Measurements from ENCODE around the gene ARR3.
"Not testable (repeated sequence)": the region's sequence is repeated elsewhere in the genome, so short reads cannot be mapped to it uniquely, and the experiment has no call there.

The ARR3 gene

DNA sequence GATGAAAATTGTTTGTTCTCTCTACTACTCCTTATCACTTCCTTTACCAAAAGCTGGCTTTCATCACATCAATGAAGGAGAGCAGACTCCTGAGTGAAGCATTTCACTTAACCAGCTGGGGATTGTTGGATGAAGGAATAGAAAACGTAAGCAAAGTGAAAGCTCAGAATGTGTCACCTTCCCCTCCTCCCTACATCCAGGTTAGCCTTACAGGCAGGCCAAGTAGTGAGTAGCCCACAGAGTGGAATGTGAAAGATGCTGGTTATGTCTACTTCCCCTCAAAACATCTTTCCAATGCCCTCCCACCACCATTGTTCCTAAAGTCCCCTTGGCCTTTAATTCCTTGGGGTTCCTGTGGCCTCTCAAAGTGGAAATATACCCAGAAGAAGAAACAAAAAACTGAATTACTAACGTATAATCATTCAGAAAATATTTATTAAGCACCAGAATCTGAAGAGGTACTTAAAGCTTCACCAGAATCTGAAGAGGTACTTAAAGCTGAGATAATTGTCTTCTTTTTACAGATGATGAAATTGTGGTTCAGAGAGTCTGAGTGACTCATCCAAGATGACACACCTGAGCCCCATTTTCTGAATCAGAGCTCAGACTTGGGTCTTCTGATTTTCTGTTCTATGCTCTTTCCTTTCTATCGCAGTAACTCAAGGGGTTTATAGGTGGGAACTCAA, 14.6 kb upstream of the ARR3 start:
- Histone ChIP-seq H3K27me3 (ENCODE audit: insufficient read depth, low read length) (no peaks in the 10 kb centered on the region), H3K9me3 (ENCODE audit: insufficient read depth, low read depth, low read length) (no peaks in the 10 kb centered on the region), H3K4me3 (ENCODE audit: low read length) (no peak overlapping the region), H3K36me3 (ENCODE audit: insufficient read depth, low read depth, low read length) (no peaks in the 10 kb centered on the region), H3K27ac (ENCODE audit: low read length) (no peak overlapping the region), H3K4me1 (ENCODE audit: insufficient read depth, low read length) (no peaks in the 10 kb centered on the region), H3K9ac (ENCODE audit: low read depth, low read length) (no peak overlapping the region)

DNA sequence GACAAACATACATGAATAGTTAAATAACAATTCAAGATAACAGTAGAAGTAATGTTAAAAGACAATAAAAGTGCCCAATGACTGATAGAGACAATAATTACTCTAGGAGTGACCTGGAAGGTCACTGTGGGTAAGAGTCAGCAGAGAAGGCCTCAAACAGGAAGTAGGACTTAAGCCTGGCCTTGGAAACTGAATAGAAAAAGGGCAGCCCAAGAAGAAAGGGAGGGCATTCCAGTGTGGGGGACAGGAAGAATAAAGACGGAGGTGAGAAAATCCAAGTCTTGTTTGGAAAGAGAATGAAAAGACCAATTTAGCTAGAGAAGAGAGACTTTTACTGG, 14.1 kb upstream of the ARR3 start:
- no peak overlapping the region for H3K9ac ChIP-seq (ENCODE audit: low read depth, low read length)
- H3K9me3 ChIP-seq (ENCODE audit: insufficient read depth, low read depth, low read length) = no peaks in the 10 kb centered on the region
- H3K4me3 ChIP-seq (ENCODE audit: low read length) = no peak overlapping the region
- no peaks in the 10 kb centered on the region for H3K27me3 ChIP-seq (ENCODE audit: insufficient read depth, low read length)
- H3K27ac ChIP-seq (ENCODE audit: low read length) = no peak overlapping the region
- no peaks in the 10 kb centered on the region for H3K36me3 ChIP-seq (ENCODE audit: insufficient read depth, low read depth, low read length)
- H3K4me1 ChIP-seq (ENCODE audit: insufficient read depth, low read length) = no peaks in the 10 kb centered on the region

DNA sequence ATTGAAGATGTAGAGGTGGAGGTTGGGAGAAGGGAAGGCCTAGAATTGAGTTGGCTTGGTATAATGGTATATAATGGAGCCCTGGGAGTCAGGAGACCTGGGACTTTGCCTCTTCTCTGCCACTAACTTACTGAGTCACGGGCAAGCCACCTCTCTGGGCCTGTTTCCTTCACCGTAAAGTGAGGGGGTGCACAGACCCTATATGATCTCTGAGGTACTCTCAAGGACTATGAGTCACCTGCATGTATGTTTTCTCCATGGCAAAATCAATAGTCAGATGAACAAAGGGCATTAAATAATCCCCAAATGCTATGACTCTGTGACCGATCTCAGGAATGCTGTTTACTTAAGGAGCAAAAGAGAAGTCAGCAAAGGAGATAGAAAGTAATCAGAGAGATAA, 13.2 kb upstream of the ARR3 start:
- Histone ChIP-seq H3K36me3 (ENCODE audit: insufficient read depth, low read depth, low read length) (no peaks in the 10 kb centered on the region), H3K9ac (ENCODE audit: low read depth, low read length) (no peak overlapping the region), H3K9me3 (ENCODE audit: insufficient read depth, low read depth, low read length) (no peaks in the 10 kb centered on the region), H3K4me1 (ENCODE audit: insufficient read depth, low read length) (no peaks in the 10 kb centered on the region), H3K27me3 (ENCODE audit: insufficient read depth, low read length) (no peaks in the 10 kb centered on the region), H3K27ac (ENCODE audit: low read length) (no peak overlapping the region), H3K4me3 (ENCODE audit: low read length) (no peak overlapping the region)

DNA sequence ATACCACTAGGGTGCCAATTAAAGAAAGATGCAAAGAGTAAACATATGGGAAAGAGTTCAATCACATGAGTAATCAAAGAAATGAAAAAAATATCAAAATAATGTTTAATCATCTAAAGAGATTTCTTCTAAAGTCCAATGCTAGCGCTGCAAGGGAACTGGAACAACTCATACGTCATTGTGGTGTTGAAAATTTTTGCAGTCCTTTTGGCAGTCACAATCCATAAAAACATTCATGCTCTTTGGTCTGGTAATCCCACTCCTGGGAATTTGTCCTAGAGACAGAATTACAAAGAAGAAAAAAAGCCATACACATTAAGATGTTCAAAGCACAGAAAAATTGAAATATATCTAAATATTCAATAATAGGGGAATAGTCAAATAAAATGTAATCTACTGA, 12.7 kb upstream of the ARR3 start:
- Histone ChIP-seq H3K27me3 (ENCODE audit: insufficient read depth, low read length) (no peaks in the 10 kb centered on the region), H3K4me3 (ENCODE audit: low read length) (no peak overlapping the region), H3K27ac (ENCODE audit: low read length) (no peak overlapping the region), H3K9me3 (ENCODE audit: insufficient read depth, low read depth, low read length) (no peaks in the 10 kb centered on the region), H3K4me1 (ENCODE audit: insufficient read depth, low read length) (no peaks in the 10 kb centered on the region), H3K36me3 (ENCODE audit: insufficient read depth, low read depth, low read length) (no peaks in the 10 kb centered on the region), H3K9ac (ENCODE audit: low read depth, low read length) (no peak overlapping the region)

DNA sequence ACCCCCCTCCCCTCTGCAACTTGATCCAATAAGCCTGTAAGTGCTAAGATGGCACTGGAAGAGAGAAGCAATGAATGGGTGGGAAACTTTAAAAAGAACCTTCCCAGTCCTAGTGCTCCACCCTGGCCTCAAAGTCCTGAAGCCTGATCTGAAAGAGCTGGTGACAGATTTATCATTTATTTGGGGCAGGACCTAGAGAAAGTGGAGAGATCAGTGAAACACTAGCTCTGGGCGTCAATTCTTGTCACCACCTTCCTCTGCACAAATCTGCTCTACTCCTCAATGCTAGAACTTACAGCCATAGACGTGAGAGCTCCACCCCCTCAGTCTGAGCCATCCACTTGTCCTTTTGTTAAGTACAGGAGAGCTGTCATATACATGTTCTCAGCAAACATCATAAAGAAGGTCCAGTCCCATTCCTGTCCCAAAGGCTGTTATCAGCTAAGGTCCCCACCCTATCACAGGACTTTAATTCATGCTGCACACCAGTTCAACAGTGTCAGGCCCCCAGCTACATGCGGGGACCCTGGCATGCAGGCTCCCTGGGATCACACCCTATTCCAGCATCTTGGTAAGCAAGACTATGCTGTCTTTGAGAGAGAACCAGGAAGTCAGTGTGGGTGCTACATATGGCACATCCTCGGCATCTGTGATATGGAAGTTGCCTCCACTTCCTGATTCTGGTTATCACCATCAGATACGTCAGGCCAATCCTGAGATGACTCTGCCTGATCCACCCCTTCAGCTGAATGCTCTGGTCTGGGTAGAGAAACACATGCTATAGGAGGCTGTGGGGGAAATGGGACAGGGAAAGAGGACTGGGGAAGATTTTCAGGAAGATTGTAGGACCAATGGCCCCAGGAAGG, 10.5 kb upstream of the ARR3 start:
- Histone ChIP-seq H3K9ac (ENCODE audit: low read depth, low read length) (no peak overlapping the region), H3K9me3 (ENCODE audit: insufficient read depth, low read depth, low read length) (no peaks in the 10 kb centered on the region), H3K36me3 (ENCODE audit: insufficient read depth, low read depth, low read length) (no peaks in the 10 kb centered on the region), H3K27me3 (ENCODE audit: insufficient read depth, low read length) (no peaks in the 10 kb centered on the region), H3K27ac (ENCODE audit: low read length) (no peak overlapping the region), H3K4me3 (ENCODE audit: low read length) (no peak overlapping the region), H3K4me1 (ENCODE audit: insufficient read depth, low read length) (no peaks in the 10 kb centered on the region)

DNA sequence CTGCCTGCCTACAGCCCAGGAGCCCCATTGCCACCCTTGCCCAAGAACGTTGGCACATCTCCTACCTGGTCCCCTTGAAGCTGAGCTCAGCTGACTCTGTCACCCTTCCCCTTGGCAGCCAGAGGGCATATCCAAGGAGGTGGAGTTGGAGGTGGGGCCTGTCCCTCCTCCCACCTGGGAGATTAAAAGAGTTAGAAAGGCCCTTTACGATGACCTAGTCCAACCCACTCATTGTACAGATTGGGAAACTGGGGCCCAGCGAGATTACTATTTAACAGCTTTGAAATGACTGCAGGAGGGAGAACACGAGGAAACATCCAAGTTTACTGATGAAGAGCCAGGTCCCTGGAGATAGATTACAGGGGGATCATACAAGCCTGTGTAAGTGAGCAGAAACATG, 8.0 kb upstream of the ARR3 start, which contains the start of gene P2RY4:
Gene P2RY4 (minus strand): TSS at position 101 of the 400 bp plus-strand sequence. CDS start 580 bp downstream, outside the sequence.
- Histone ChIP-seq H3K4me1 (ENCODE audit: insufficient read depth, low read length) (no peaks in the 10 kb centered on the region), H3K27me3 (ENCODE audit: insufficient read depth, low read length) (no peaks in the 10 kb centered on the region), H3K27ac (ENCODE audit: low read length) (no peak within 1 kb of the TSS), H3K9ac (ENCODE audit: low read depth, low read length) (no peak within 1 kb of the TSS), H3K4me3 (ENCODE audit: low read length) (no peak within 1 kb of the TSS), H3K36me3 (ENCODE audit: insufficient read depth, low read depth, low read length) (no peaks in the 10 kb centered on the region), H3K9me3 (ENCODE audit: insufficient read depth, low read depth, low read length) (no peaks in the 10 kb centered on the region)

DNA sequence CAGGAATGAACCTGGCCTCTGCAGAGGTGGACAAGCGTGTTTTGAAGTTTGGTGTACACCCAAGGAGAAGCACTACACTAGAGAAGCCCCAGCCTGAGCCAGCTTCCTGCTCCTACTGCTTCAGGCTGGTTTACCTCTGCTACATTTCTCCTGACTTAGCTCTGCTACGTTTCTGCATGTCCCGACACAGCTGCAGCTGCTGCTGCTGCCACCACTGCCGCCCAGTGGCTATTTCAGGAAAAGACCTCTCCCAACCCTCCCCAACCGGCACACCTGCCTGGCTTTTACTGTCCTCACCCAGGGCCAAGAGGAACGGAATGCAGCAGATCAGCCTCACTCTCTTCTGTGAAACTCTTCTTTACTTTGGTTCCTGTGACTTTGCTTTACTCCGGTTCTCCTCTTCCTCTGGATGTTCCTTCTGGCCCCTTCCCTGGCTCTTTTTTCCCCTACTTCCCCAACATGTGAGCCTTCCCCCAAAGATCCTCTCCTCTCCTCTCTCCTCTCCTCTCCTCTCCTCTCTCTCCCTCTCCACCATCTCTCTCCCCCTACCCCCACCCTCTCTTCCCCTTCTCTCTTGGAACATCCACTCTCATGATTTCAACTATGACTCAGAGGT, 5.1 kb upstream of the ARR3 start:
- Histone ChIP-seq H3K36me3 (ENCODE audit: insufficient read depth, low read depth, low read length) (no peaks in the 10 kb centered on the region), H3K4me1 (ENCODE audit: insufficient read depth, low read length) (no peaks in the 10 kb centered on the region), H3K9ac (ENCODE audit: low read depth, low read length) (no peak overlapping the region), H3K9me3 (ENCODE audit: insufficient read depth, low read depth, low read length) (no peaks in the 10 kb centered on the region), H3K27me3 (ENCODE audit: insufficient read depth, low read length) (no peaks in the 10 kb centered on the region), H3K27ac (ENCODE audit: low read length) (no peak overlapping the region), H3K4me3 (ENCODE audit: low read length) (no peak overlapping the region)

DNA sequence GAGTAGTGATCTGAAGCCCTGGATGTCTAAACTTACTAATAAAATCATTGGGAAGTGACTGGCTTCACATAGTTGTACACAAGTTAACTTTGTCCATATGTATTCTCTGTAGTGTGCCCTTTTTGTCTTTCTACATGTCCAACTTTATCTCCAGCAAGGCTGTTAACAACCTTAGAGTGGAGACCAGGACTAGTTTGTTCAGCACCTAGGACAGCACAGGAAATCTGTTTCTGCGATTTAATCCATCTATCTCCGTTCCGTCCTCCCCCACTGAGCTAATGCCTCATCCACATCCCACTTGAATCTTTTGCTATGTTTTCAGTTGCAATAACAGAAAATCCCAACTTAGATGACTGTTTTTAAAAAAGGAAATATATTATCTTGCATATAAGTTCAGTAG, 3.4 kb upstream of the ARR3 start:
- Histone ChIP-seq H3K27ac (ENCODE audit: low read length) (no peak overlapping the region), H3K4me3 (ENCODE audit: low read length) (no peak overlapping the region), H3K27me3 (ENCODE audit: insufficient read depth, low read length) (no peaks in the 10 kb centered on the region), H3K9ac (ENCODE audit: low read depth, low read length) (no peak overlapping the region), H3K9me3 (ENCODE audit: insufficient read depth, low read depth, low read length) (no peaks in the 10 kb centered on the region), H3K36me3 (ENCODE audit: insufficient read depth, low read depth, low read length) (no peaks in the 10 kb centered on the region), H3K4me1 (ENCODE audit: insufficient read depth, low read length) (no peaks in the 10 kb centered on the region)

DNA sequence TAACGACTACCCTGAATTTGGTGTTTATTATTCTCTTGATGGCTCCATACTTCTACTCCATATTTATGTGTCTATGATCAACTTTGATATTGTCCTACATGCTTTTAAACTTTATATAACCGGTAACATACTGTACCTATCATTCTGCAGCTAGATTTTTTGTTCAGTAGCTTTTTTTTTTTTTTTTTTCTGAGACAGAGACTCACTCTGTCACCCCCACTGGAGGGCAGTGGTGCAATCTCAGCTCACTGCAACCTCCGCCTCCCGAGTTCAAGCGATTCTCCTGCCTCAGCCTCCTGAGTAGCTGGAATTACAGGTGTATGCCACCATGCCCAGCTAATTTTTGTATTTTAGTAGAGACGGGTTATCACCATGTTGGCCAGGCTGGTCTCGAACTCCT, 5.9 kb downstream of the ARR3 start:
- not testable (repeated sequence) for H3K9ac ChIP-seq (ENCODE audit: low read depth, low read length); H3K27me3 ChIP-seq (ENCODE audit: insufficient read depth, low read length); H3K4me3 ChIP-seq (ENCODE audit: low read length); H3K27ac ChIP-seq (ENCODE audit: low read length); H3K4me1 ChIP-seq (ENCODE audit: insufficient read depth, low read length); H3K9me3 ChIP-seq (ENCODE audit: insufficient read depth, low read depth, low read length); H3K36me3 ChIP-seq (ENCODE audit: insufficient read depth, low read depth, low read length)

DNA sequence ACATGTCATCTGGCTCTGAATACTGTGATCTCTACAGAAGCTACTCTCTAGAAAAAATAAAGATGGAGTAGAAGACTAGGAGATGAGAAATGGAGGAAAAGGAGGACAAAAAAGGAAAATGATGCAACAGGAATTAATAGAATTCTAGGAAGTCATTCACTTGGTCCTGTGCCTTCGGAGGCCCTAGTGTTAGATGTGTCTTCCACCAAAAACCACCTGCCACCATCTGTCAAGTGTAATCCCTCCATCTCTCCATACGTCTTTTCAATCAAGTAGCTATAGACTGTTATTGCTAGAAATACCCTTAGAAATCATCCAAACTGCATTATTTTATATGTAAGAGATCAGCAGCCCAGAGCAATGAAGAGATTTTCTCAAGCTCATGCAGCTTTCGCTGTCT, 10.9 kb downstream of the ARR3 start:
- H3K27me3 ChIP-seq (ENCODE audit: insufficient read depth, low read length) = no peaks in the 10 kb centered on the region
- H3K4me3 ChIP-seq (ENCODE audit: low read length) = no peak overlapping the region
- H3K36me3 ChIP-seq (ENCODE audit: insufficient read depth, low read depth, low read length) = no peaks in the 10 kb centered on the region
- H3K9ac ChIP-seq (ENCODE audit: low read depth, low read length) = no peak overlapping the region
- H3K9me3 ChIP-seq (ENCODE audit: insufficient read depth, low read depth, low read length) = no peaks in the 10 kb centered on the region
- no peak overlapping the region for H3K27ac ChIP-seq (ENCODE audit: low read length)
- no peaks in the 10 kb centered on the region for H3K4me1 ChIP-seq (ENCODE audit: insufficient read depth, low read length)

DNA sequence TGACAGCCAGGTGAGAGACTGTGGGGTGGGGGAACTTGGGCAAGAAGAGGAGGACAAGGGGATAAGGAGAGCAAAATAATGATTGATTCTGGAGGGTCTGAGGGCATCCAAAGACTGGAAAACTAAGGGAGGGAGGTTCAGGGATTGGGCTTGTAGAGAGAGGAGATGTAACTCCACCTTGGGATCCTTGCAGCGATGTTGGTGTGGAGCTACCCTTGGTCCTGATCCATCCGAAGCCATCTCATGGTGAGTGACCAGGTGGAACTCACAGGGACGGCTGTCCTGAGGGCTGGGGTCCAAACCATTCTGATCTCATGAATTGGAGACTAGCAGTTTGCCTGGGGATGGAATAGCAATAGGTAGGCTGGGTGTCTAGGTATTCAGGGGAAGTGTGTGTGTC, 12.4 kb downstream of the ARR3 start:
- H3K9me3 ChIP-seq (ENCODE audit: insufficient read depth, low read depth, low read length) = no peaks in the 10 kb centered on the region
- no peak overlapping the region for H3K9ac ChIP-seq (ENCODE audit: low read depth, low read length)
- H3K4me1 ChIP-seq (ENCODE audit: insufficient read depth, low read length) = no peaks in the 10 kb centered on the region
- no peaks in the 10 kb centered on the region for H3K36me3 ChIP-seq (ENCODE audit: insufficient read depth, low read depth, low read length)
- no peaks in the 10 kb centered on the region for H3K27me3 ChIP-seq (ENCODE audit: insufficient read depth, low read length)
- H3K4me3 ChIP-seq (ENCODE audit: low read length) = no peak overlapping the region
- H3K27ac ChIP-seq (ENCODE audit: low read length) = no peak overlapping the region

DNA sequence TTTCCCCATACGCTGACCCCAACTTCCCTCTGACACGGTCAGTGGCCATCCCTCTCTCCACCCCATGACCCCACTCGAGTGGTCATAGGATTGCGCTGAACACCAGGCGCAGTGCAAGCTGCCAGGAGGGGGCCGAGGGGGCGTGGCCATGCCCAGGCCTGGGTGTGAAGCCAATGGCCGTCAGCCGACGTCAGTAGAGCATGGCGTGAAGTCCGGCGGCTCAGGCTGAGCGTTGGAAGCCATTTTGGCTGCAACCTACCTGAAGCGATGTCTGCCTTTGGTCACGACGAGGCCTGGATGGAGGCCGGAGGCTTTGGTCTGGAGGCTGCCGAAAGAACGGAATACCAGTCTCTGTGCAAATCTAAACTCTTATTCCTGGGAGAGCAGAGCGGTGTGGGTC, 13.8 kb downstream of the ARR3 start, which contains the start of gene RAB41:
Gene RAB41 (plus strand): TSS at position 222 of the 400 bp plus-strand sequence. CDS start 46 bp downstream, at position 268.
- no peaks in the 10 kb centered on the region for H3K9me3 ChIP-seq (ENCODE audit: insufficient read depth, low read depth, low read length)
- no peaks in the 10 kb centered on the region for H3K27me3 ChIP-seq (ENCODE audit: insufficient read depth, low read length)
- no peak within 1 kb of the TSS for H3K9ac ChIP-seq (ENCODE audit: low read depth, low read length)
- no peak within 1 kb of the TSS for H3K4me3 ChIP-seq (ENCODE audit: low read length)
- H3K4me1 ChIP-seq (ENCODE audit: insufficient read depth, low read length) = no peaks in the 10 kb centered on the region
- H3K36me3 ChIP-seq (ENCODE audit: insufficient read depth, low read depth, low read length) = peaks cover 11% of the 10 kb centered on the region
- H3K27ac ChIP-seq (ENCODE audit: low read length) = no peak within 1 kb of the TSS
